Measurements from ENCODE around the gene CNOT6L.

Gene CNOT6L

DNA sequence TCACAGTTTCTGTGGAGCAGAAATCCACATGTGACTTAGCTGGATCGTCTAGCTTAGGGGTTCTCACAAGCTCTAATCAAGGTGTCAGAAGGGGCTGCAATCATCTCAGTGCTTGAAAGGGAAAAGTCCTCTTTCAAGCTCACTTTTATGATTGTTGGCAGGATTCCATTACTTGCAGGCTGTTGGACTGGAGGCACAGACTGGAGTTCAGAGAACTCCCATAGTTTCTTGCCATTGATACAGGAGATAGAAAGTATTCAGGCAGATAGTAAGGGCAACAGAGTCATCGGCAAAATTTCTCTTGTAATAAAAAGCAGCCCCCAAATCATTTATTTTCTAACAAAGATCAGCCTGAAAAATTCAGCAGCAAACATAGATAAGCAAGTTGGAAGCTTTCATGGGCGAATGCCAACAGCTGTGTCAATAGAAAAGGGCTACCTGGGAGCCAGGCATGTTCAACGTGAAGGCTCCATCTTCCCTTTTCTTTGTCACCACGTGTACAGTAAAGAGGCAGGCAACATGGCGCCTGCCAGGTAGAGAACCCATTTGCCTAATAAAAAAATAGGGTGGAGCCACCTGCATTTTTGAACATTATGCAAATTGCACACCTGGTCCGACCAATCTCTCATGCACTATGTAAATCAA lies 149.1 kb downstream of the CNOT6L start:
- H3K79me2 ChIP-seq (ENCODE audit: insufficient read depth, low read length): no peaks in the 10 kb centered on the region
- no peaks in the 10 kb centered on the region for H3K9me3 ChIP-seq (ENCODE audit: insufficient read depth, low read depth, low read length)
- no peaks in the 10 kb centered on the region for H3K27me3 ChIP-seq (ENCODE audit: insufficient read depth, low read length, poor library complexity, severe bottlenecking)
- H4K20me1 ChIP-seq (ENCODE audit: insufficient read depth, low read length, poor library complexity, severe bottlenecking): no peaks in the 10 kb centered on the region
- H3K9ac ChIP-seq (ENCODE audit: low read depth, low read length, poor library complexity, severe bottlenecking): no peak overlapping the region
- H2AFZ ChIP-seq (ENCODE audit: low read length): no peak overlapping the region
- TF ChIP-seq EZH2phosphoT487 (IDR thresholded peaks at IDR 0.05; ENCODE audit: borderline replicate concordance): no peak
- TF ChIP-seq, protein P1, sequence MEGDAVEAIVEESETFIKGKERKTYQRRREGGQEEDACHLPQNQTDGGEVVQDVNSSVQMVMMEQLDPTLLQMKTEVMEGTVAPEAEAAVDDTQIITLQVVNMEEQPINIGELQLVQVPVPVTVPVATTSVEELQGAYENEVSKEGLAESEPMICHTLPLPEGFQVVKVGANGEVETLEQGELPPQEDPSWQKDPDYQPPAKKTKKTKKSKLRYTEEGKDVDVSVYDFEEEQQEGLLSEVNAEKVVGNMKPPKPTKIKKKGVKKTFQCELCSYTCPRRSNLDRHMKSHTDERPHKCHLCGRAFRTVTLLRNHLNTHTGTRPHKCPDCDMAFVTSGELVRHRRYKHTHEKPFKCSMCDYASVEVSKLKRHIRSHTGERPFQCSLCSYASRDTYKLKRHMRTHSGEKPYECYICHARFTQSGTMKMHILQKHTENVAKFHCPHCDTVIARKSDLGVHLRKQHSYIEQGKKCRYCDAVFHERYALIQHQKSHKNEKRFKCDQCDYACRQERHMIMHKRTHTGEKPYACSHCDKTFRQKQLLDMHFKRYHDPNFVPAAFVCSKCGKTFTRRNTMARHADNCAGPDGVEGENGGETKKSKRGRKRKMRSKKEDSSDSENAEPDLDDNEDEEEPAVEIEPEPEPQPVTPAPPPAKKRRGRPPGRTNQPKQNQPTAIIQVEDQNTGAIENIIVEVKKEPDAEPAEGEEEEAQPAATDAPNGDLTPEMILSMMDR (conservative IDR thresholded peaks at IDR 0.05; ENCODE audit: low read length): no peak
- H3K4me2 ChIP-seq (ENCODE audit: low read depth, low read length, poor library complexity, severe bottlenecking): no peak overlapping the region
- H3K36me3 ChIP-seq (ENCODE audit: insufficient read depth, low read length): no peaks in the 10 kb centered on the region
- H3K4me1 ChIP-seq (ENCODE audit: insufficient read depth, low read length, poor library complexity, severe bottlenecking): no peaks in the 10 kb centered on the region
- H3K9me2 ChIP-seq (replicated peaks; ENCODE audit: low read depth, low read length): no peaks in the 10 kb centered on the region
- H3K4me3 ChIP-seq (ENCODE audit: low read length, poor library complexity, severe bottlenecking): no peak overlapping the region
- H3F3A ChIP-seq (ENCODE audit: low read depth): no peaks in the 10 kb centered on the region

- TF ChIP-seq EZH2phosphoT487 (IDR thresholded peaks at IDR 0.05; ENCODE audit: borderline replicate concordance): no peak
- TF ChIP-seq, protein P1 (conservative IDR thresholded peaks at IDR 0.05; ENCODE audit: low read length): no peak
- H3K9ac ChIP-seq (ENCODE audit: low read depth, low read length, poor library complexity, severe bottlenecking): no peak overlapping the region
Observed at GRCh38 chr4:77665381-77666069, 153.6 kb downstream of the CNOT6L start.

More at GRCh38 chr4:77665381-77666069, 153.6 kb downstream of the CNOT6L start:
- no peak overlapping the region for H3K4me3 ChIP-seq (ENCODE audit: low read length, poor library complexity, severe bottlenecking)
- no peaks in the 10 kb centered on the region for H3K9me3 ChIP-seq (ENCODE audit: insufficient read depth, low read depth, low read length)
- H2AFZ ChIP-seq (ENCODE audit: low read length): no peak overlapping the region
- no peaks in the 10 kb centered on the region for H3K9me2 ChIP-seq (replicated peaks; ENCODE audit: low read depth, low read length)
- no peaks in the 10 kb centered on the region for H3K27me3 ChIP-seq (ENCODE audit: insufficient read depth, low read length, poor library complexity, severe bottlenecking)
- H4K20me1 ChIP-seq (ENCODE audit: insufficient read depth, low read length, poor library complexity, severe bottlenecking): no peaks in the 10 kb centered on the region
- H3K79me2 ChIP-seq (ENCODE audit: insufficient read depth, low read length): no peaks in the 10 kb centered on the region
- H3K36me3 ChIP-seq (ENCODE audit: insufficient read depth, low read length): no peaks in the 10 kb centered on the region
- H3K4me1 ChIP-seq (ENCODE audit: insufficient read depth, low read length, poor library complexity, severe bottlenecking): no peaks in the 10 kb centered on the region
- no peak overlapping the region for H3K4me2 ChIP-seq (ENCODE audit: low read depth, low read length, poor library complexity, severe bottlenecking)
- no peaks in the 10 kb centered on the region for H3F3A ChIP-seq (ENCODE audit: low read depth)

Data from Loucy (cell line).